HG02885 (cell line): ENCODE results near the gene ARHGEF19.
"Not testable (repeated sequence)": the region's sequence is repeated elsewhere in the genome, so short reads cannot be mapped to it uniquely, and the experiment has no call there.

Experiments
- ATAC-seq: cut with Tn5 transposase; IDR thresholded peaks from one replicate; pipeline ENCODE4 v1.9.1; 2021; ENCODE audit warnings: mild to moderate bottlenecking; ENCODE audit not compliant: unreplicated experiment, poor library complexity

ARHGEF19 gene

DNA sequence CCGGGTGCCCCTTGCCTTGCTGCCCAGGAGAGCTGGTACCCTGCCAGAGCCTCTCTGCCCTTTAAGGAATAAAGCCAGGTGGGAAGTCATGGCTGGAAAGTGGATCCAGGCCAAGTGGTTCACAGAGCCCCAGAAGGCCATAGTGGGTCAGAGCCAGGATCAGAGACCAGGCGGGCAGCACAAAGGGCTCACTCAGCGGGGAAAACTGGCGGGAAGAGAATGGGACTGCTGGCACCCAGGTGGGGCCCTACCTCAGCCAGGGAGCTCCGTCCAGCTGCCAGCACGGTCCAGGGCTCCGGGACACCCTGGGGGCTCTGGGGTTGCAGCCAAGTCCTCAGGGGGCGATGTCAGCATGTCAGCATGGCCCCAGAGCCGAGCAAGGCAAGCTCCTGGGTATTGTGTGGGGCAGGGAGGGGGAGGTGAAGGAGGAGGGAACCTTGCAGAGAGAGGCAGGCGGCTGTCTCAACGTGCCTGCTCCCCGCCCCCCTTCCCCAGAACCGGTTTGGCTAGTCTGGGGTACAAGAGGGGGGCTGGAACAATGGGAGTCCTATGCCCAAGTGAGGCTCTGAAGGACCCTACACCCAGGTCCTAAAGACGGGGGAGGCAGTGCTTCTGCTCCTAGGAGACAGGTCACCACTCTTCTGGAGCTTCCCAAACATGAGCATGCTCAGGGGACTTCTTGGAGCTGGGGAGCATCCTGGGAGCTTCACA lies at the start of gene ARHGEF19:
ARHGEF19 (minus strand) TSS at position 402 of the 711 bp plus-strand sequence. CDS start 3,598 bp downstream, outside the sequence.
- no peak for ATAC-seq

DNA sequence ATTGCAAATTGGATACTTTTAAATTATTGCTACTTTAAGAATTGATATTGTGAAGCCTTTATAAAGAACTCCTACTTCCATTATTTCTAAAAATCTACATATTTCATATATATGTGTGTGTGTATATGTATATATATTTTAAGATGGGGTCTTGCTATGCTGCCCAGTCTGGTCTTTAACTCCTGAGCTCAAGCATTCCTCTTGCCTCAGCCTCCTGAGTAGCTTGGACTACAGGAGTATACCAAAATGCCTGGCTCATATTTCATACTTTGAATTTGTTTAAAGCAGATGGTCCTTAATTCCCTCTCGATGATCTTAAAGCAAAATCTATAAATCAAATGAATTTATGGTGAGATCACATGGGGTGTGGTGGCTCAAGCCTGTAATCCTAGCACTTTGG lies 49.6 kb upstream of the ARHGEF19 start:
- no peak for ATAC-seq

DNA sequence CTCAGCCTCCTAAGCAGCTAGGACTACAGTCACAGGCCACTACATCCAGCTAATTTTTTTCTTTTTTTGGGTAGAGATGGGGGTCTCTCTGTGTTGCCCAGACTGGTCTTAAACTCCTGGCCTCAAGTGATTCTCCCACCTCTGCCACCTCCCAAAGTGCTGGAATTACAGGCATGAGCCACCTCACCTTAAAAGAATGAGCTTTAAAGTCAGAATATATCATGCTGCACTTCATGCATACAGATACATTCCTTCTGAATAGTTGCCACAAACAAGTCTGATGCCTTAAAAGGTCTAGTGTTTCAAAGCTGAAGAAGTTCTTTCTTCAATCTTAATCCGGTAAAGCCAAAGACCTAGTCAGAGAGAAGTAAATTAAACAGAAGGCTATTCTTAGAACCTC lies 48.4 kb upstream of the ARHGEF19 start:
- no peak for ATAC-seq

DNA sequence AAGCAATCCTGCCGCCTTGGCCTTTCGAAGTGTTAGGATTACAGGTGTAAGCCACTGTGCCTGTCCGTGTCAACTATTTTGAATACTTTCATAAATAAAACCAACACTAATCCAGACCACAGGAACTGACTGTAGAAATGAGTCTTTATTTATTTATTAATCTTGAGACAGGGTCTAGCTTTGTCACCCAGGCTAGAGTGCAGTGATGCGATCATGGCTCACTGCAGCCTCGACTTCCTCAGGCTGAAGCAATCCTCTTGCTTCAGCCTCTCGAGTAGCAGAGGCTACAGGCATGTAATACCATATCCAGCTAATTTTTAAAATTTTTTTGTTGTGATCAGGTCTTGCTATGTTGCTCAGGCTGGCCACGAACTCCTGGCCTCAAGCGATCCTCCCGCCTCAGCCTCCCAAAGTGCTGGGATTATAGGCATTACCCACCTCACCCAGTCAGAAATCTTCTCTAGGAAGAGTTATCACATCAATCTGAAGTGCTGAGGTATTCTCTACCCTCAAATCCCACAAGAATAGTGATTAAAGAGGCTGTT lies 46.2 kb upstream of the ARHGEF19 start:
- no peak for ATAC-seq

DNA sequence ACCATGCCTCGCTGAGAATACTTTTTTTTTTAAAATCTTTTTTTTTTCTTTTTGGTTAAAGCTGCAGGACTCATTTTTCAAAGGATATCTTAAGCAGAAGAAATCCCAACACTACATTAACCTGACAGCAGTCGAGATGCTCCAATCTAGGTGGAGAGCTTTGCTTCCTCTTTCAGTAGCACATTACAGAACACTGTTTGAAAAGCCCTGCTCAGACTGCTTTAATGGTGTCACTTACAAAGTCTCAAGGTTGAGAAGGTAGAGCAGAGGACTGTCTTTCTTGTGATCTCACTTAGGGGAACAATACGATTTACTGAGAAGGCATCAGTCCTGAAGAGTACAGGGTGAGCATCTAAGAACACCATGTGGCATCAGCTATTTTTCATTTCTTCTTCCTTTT lies 45.5 kb upstream of the ARHGEF19 start:
- no peak for ATAC-seq

DNA sequence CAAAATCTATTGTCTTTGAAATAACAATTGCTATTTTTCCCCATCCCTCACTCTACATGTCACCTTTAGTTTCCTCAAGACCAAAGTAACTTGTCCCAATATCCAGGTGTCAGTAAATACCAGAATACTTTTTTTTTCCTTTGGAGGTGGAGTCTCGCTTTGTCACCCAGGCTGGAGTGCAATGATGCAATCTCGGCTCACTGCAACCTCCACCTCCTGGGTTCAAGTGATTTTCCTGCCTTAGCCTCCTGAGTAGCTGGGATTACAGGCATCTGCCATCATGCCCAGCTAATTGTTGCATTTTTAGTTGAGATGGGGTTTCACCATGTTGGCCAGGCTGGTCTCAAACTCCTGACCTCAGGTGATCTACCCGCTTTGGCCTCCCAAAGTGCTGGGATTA lies 45.1 kb upstream of the ARHGEF19 start:
- not testable (repeated sequence) for ATAC-seq

DNA sequence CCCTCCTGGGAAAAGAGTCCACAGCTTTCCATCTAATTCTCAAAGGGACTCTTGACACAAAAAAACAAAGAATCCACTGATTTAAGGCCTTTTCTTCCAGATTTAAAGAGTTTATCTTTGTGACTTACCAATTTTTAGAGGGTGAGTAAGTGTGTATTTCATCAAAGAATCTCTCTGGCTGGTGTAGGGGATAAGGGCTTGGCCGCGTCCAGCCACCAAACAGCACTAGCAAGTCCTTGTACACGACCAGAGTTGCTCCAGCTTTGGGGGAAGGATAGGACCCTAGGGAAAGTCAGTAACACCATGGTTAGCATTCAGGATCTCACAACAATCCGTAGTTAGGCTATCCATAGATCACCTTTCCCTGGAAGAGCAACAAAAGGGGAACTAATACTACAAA lies 44.0 kb upstream of the ARHGEF19 start:
- no peak for ATAC-seq

DNA sequence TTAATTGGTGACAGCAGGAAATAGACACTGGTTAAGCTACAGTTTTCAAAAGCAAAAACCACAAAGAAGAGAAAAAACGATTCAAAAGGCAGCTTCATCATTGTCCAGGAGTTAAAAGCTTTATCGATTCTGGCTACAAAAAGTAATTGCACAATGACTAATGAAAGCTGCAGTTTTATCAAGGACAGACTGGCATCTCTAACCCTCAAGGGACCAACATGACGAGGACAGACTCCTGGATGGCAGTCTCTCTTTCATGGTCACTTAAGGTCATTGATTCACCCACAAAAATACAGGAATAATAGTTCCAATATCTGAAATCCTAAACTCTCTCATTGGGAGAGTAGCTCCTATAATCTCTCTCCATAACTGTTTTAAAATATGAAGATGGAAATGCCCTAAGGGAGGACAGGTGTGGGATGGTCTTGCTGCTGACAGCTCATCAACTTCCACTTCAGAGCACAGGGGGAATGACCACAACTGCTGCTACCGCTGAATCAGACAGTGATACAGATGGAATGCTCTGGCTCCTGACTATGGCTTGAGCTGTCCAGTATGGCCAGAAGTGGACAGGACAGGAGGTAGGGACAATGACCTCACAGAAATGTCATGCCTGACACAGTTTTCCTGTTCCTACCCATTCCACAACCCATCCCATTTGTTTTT lies 41.9 kb upstream of the ARHGEF19 start:
- ATAC-seq, result no peak

DNA sequence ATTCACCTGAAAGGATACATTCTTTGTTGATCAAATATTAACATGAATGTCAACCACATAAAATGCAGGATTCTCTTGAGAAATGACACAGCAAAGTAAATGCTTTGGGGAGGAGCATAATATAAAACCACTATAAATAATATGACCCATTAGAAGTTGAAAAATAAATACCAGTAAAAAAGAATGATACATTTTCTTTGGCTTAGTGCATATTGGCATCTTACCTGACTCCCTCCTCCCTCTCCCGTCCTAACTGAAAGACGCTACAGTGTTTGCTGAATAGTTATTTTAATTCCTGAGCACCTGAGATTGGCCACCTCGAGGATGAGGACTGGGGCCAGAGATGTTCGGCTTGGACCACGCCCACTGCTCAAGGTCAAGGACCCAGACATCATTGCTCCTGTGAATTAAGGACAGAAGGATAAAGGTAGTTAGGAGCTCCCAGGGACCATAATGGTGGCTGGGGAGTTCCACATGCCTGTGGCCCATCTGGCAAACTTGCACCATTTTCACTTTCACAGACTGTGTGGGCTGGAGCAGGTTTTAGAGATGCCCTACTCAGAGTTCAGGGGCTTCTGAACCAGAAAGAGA lies 41.0 kb upstream of the ARHGEF19 start:
- no peak for ATAC-seq

DNA sequence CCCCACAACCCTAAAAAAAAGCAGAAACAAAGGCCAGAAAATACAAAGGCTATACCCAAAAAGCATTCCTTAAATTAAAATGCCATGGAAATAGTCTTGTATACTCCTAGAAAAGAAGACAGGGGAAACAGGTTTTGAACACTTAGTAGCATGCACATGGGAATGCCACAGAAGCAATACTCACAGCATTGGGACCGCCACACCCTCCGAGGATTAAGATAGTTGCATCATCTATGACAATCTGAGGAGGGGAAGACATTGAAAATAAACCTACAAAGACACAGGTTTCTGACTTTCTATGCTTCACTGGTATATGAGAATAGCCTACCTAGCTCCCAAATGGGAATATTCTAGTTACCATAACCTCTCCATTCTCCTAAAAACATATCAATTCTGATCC lies 40.5 kb upstream of the ARHGEF19 start:
- no peak for ATAC-seq

DNA sequence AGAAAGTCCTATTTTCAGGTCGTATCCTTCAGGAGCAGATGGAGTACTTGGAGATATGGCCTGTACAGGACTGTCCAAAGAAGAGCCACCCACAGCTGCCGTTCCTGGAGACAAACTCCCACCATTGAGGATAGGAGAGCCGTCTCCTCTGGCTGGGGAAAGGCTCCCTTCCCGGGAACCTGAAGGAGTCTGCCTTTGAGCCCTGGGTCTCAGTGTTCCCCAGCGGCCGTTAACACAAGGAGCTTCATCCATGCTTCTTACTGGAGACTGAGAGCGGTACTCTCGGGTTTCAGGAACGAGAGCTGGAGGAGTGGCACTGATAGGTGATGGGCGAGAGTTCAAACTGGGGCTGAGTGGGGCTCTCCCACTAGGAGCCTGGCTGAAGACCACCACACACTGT lies 38.9 kb upstream of the ARHGEF19 start:
- ATAC-seq, result no peak

DNA sequence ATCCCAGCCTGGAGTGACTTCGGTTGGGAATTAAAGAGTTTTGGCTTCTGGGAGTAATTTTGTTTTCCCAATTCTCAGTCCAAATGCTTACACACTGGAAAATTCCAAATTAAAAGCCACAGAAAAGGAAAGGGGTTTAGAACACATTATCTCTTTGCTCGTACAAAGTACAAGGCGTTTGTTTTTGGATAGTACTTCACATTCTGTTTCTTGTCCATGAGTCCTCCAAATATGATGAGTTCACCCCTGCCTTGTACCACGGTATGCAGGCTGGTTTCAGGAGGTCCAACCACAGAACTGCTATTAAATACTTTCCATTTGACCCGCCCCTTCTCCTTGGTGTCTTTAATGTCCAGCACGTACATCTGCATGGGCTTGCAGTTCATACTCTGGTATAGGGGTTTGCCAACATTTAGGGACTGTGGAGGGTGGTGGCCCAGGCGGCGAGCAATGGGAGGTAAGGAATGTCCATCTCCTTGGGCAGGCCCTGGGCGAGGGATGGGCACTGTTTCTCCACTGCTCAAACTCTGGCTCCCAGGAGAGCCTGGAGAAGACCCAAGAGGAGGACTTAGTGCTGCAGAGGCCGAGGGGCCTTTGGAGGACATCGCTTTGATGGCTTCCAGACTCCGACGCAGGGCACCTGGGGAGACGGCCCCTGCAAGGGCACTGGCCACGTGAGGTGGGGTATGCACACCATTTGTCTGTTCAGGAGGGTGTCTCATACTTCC lies 38.2 kb upstream of the ARHGEF19 start:
- no peak for ATAC-seq

DNA sequence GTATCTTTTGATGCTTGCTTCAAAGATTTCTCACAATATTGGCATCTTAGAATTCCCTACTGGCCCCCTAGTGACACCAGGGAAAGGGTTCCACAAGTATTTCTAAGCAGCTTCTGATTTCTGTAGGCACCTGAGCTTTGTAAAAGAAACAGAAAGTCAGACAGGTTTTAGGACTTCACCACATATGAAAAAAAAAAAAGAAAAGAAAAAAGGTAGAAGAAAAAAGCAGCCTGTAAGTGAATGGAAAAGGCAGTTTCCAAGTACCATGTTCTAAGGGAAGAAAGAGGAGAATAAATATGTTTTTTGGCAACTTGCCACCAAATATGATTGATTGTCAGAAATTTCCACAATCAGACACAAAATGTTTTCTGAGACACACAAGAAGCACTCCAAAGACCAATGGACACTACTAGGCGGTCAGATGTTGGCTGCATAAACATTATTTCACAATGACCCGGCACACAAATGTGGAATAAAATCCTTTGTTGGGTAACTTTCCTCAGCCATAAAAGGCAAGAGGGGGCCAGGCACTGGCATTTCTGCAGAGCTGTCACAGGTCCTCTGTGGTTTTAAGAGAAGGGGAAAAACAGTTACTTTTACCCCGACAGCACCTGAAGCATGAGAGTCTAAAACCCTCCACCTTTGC lies 37.3 kb upstream of the ARHGEF19 start:
- ATAC-seq, result no peak

DNA sequence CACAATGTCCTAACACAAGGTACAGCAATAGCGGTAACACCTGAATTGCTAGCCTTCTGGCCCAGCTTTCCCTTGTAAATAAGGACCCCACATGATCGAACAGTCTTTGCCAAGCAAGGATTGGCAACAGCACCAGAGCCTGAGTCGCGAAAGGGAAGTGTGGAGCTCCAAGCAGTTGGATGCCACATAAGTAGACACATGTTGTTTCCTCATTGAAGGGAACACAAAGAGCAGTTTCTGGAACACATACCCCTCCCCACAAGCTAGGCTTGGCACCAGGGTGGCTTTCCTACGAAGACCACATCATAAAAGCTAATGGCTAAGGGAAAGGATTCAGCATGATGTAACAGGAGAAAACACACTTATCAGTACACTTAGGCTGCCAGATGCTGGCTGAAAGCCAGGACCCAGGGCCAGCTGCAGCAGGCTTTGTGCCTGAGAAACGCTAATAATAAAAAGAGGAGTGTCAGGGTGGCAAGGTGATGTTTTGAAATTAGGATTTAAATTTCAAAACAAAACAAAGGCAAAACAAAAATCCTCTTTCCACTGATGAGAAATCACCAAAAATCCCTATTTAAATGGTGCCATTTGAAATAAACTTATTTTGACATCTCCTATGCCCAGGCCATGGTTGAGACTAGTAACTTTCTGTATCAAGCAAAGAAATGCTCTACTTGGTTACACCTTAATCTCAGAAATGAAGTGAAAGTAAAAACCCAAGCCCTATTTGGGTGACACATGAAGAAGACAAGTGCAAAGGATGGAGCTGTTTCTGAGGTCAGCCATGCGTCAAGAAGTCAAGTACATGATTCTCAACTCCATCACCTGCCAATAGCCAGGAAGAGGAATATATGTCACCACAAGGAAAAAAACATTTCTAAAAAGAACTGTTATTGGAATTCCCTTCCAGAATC lies 36.4 kb upstream of the ARHGEF19 start:
- ATAC-seq, result no peak

DNA sequence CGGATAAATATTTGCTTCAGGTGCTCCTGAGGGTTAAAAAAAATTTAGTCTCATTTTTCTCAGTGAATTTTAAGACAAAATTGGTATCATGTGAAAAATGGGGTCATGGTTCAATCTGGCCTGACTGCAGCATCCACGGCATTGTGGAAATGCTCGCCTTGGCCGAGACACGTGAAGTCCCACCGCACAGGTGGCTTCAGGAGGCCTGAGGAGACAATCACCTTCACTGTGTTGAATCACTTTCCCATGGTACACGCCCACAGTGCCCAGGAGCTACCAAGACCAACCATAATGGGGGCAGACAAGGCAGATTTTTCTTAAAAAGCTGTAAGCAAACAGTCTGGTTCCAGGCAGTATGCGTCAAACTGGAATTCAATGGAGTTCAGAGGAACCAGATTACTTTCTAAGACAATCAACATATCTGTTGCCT lies 35.6 kb upstream of the ARHGEF19 start:
- ATAC-seq, result no peak

DNA sequence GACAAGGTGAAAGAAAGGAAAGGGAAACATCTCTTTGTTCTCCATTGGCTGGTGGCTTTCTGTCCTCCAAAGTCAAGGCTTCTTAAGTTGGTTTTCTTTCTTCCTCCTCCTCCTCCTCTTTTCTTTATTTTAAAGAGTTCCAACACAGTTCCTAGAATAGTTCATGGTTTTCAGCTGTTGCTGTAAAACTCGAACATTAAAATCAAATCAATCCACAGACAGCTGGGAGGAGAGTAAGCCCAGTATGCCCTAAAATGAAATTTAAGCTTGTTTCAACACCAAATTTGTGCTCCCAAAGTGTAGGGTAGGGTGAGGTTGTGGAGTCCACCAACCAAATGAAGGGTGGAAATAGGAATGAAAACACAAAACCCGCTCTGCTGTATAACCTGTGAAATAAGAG lies 35.0 kb upstream of the ARHGEF19 start:
- no peak for ATAC-seq

DNA sequence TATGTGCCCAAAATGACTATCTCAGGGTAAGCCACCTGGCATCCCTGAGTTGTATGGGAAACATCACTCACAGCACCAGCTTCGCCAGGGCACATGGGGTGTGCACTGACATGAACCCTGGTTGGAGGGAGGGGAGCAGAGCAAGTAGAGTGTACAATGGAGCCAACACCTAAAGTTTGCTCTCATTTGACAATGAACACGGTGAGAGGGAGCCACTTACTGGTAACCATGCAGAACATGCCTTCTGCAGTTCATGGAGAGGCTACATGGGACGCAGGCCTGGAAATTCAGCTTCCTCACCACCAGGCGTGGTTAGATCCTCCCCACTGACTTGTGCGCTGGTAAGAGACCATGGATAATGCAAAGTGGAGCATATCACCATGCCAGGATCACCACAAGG lies 34.5 kb upstream of the ARHGEF19 start:
- no peak for ATAC-seq

DNA sequence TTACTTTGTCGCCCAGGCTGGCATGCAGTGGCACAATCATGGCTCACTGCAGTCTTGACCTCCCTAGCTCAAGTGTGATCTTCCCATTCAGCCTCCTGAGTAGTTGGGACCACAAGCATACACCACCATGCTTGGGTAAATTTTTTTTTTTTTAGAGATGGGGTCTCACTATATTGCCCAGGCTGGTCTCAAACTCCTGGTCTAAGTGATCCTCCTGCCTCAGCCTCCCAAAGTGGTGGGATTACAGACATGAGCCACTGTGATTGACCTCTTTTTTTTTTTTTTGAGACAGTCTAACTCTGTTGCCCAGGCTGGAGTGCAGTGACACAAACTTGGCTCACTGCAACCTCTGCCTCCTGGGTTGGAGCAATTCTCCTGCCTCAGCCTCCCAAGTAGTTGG lies 33.8 kb upstream of the ARHGEF19 start:
- not testable (repeated sequence) for ATAC-seq

DNA sequence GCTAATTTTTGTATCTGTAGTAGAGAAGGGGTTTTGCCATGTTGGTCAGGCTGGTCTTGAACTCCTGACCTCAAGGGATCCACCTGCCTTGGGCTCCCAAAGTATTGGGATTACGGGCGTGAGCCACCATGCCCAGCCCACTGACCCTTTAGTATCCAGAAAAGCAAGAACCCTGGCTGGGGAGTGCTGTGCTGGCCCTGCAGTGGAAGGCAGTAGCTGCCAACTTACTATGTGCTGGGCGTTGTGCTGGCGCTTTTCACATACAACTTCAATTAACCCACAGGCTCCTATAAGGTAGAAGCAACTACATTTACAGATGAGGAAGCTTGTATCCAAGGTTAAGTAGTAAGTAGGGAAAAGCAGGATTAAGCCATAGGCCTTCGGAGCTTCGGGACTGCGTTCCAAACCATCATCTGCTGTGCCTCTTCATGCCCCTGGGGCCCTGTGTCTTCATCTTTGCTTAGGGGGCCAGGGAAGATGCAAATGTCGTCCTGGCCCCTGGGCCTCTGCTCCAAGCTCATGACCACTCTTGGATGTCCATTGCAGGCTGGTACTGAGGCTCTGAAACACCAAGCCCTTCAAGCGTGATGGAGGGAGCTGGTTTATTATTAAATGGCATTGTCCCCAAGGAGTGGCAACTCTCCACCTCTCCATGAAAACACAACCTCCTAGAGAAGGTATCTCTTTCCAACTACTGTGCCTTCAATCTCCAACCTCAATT lies 33.2 kb upstream of the ARHGEF19 start:
- ATAC-seq, result no peak
